Ascending aorta (tissue), 2 donors: ENCODE measurements around the gene NRXN2. TPM values are rescaled to one million over a fixed set of nuclear protein-coding genes. Genes with fewer than 3 reads are reported as not detected.
A peak's percentile ranks its signal among the peaks of the same experiment; 100 is the strongest.

Experiments used
- DNase-seq, 2 donors: peaks; one replicate each; pipeline ENCODE4 v3.0.0-alpha.2; 2019; ENCODE audit warnings: low spot score in 2 of 2
- H3K27ac ChIP-seq, 2 donors: fragments of 200-600 bp; sonication (generic); one replicate each; pipeline ENCODE4 v1.5.1; 2016 to 2017; ENCODE audit warnings: mild to moderate bottlenecking in 1 of 2
- H3K27me3 ChIP-seq: fragments of 200-600 bp; sonication (generic); one replicate; pipeline ENCODE4 v1.5.1; 2017
- H3K36me3 ChIP-seq, 2 donors: fragments of 200-600 bp; sonication (generic); one replicate each; pipeline ENCODE4 v1.5.1; 2016
- H3K4me1 ChIP-seq, 2 donors: fragments of 200-600 bp; sonication (generic); one replicate each; pipeline ENCODE4 v1.5.1; 2016 to 2017; ENCODE audit warnings: mild to moderate bottlenecking in 1 of 2
- H3K4me3 ChIP-seq, 2 donors: fragments of 200-600 bp; sonication (generic); one replicate each; pipeline ENCODE4 v1.5.1; 2016 to 2017; ENCODE audit warnings: mild to moderate bottlenecking in 1 of 2
- H3K9me3 ChIP-seq, 2 donors: fragments of 200-600 bp; sonication (generic); one replicate each; pipeline ENCODE4 v1.5.1; 2016
- CTCF ChIP-seq, 3 experiments: fragments of 200-600 bp in 2 of 3; fragments of 450-650 bp in 1 of 3; sonication (generic) in 2 of 3; IDR thresholded peaks; one replicate each; pipeline ENCODE4 v1.5.1; 2016 to 2019; ENCODE audit warnings: antibody characterized with exemption in 3 of 3, mild to moderate bottlenecking in 1 of 3, moderate library complexity in 1 of 3
- intact Hi-C: fragments of 100-400 bp; cut with DNase I; formaldehyde crosslinking; loops from one replicate; pipeline ENCODE4 v1.15.1; 2023
- total RNA-seq: library from RNA; depleted of rRNA; stranded (reverse); fragments of >200 nt; gene quantifications from one replicate; pipeline ENCODE4 v1.1.0, GENCODE V29; 2016

The NRXN2 gene
- total RNA-seq, 1 donor from 2014 or later, result 26.0 TPM

DNA sequence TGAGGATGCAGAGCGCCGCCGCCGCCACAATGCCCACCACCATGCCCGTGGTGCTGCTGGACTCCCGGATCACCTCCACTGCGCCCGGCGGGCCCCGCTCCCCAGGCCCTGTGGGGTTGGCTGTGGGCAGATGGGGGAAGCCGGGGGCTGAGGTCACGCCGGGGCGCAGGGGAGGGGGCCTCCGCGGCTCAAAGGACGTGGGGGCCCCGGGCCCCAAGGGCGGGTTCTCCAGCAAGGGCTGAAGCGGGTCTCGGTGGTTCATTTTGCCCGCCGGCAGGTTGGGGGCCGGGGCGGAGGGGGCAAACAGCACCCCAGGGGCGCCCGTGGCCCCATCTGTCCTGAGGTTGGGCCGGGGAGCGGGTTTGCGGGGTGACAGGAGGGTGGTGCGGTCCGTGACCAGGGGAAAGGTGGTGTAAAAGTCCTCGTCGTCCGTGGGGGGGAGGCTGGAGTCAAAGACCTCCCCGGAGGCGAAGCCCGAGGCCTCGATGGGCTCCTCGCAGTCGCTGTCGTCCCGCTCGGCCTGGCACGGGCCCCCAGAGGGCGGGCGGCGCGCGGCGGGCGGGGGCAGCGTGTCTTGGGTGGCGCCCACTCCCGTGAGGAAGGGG, 115.5 kb downstream of the NRXN2 start:
- DNase-seq, result no peak
- Histone ChIP-seq H3K4me1 (peaks cover 2 to 6% of the 10 kb centered on the region in 2 donors), H3K4me3 (peak overlapping the region; percentile 26 to 58), H3K27me3 (no peaks in the 10 kb centered on the region), H3K27ac (peak overlapping the region; percentile 34 to 45), H3K9me3 (no peaks in the 10 kb centered on the region), H3K36me3 (peaks cover 0 to 3% of the 10 kb centered on the region in 2 donors)
- intact Hi-C loops, result no loop called here
- no peak for TF ChIP-seq CTCF (IDR thresholded peaks at IDR 0.05)

DNA sequence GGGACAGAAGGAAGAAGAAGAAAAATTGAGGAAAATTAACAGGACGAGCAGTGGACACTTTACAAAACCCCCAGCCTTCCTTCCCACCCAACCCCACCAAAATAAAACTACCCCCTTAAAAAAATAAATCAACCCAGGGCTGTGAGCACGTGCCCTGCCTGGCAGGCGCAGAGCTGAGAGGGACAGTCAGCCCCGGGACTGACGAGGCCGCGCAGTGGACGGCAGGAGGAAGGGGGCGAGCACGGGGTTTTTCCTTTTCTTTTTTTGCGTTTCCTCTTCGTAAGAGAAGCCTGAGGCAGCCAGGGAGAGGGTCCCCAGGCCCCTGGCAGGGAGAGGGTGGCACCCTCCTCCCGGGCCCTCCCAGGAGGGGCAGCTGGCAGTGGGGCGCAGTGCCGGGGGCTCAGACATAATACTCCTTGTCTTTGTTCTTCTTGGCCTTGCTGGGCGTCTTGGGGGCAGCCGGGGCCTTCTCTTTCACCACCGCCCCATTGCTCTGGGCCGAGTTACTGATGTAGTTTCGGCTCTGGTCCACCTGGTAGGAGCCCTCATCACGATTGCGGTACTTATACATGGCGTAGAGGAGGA, 116.1 kb downstream of the NRXN2 start:
- peaks cover 2 to 6% of the 10 kb centered on the region in 2 donors for H3K4me1 ChIP-seq
- intact Hi-C loops, result no loop called here
- no peak for DNase-seq
- no peak overlapping the region for H3K27ac ChIP-seq
- H3K27me3 ChIP-seq, result no peaks in the 10 kb centered on the region
- no peak overlapping the region for H3K4me3 ChIP-seq
- H3K9me3 ChIP-seq, result no peaks in the 10 kb centered on the region
- peaks cover 0 to 3% of the 10 kb centered on the region in 2 donors for H3K36me3 ChIP-seq
- no peak for TF ChIP-seq CTCF (IDR thresholded peaks at IDR 0.05)

DNA sequence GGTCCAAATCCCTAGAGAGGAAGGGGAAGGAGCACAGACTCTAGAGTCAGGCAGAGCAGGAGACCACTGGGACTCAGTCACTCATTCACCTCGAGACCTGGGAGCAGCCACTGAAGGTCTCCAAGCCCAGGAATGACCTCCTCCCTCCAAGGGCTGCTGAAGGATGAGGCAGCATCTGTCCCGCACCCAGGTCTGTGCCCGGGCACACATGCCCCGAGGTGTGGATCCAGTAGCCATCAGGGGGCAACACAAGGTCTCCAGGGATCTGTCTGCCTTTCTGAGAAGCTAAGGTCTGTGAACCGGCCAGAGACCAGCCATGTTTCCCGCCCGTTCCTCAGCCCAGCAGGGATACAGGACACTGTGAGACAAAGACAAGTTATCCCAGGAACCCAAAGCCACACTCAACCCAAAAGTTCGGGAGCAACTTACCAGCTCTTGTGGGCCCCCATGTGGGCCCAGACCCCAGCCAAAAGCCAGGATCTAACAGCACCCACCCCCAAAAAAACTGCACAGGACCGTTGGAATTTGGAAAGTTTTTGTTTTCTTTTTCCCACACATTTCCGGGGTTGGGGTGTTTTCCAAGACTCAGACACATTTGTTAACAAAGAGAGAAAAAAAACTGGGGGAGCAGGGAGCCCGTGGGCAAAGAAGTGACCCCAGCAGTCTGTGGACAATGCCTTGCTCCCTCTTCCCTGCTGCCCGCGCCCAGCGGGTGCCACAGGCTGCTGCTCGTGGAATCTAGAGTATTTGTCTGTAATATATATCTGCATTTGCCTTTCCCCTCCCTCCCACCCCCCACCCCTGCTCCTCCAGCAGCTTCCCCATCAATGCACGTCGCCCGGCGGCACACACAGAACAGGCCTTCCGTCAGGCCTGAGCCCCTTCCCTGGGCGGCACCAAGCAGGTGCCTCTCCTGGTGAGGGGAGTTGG, 117.1 kb downstream of the NRXN2 start:
- H3K4me1 ChIP-seq, result peaks cover 2 to 6% of the 10 kb centered on the region in 2 donors
- H3K27me3 ChIP-seq, result no peaks in the 10 kb centered on the region
- peaks cover 0 to 3% of the 10 kb centered on the region in 2 donors for H3K36me3 ChIP-seq
- TF ChIP-seq CTCF (IDR thresholded peaks at IDR 0.05), result no peak
- no peaks in the 10 kb centered on the region for H3K9me3 ChIP-seq
- peak overlapping the region in 1 of 2 donors; percentile 4 for H3K27ac ChIP-seq
- no peak overlapping the region for H3K4me3 ChIP-seq
- no peak for DNase-seq
- intact Hi-C loops, result no loop called here

DNA sequence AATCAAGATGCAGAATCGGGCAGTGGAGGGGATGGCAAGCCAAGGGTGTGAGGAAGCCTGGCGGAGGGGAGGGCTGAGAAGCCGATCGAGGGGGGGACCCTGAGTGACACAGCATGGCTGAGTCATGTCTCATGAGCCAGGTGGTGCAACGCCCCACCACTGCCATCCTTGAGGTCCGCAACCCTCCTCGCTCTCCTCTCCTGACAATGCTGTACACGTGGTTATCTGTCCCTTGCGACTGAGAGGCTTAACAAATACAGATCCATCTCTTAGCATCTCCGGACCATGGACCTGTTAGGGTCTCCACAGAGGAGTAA, 117.8 kb downstream of the NRXN2 start:
- no peak overlapping the region for H3K4me3 ChIP-seq
- DNase-seq, result no peak
- no peaks in the 10 kb centered on the region for H3K27me3 ChIP-seq
- no peak for TF ChIP-seq CTCF (IDR thresholded peaks at IDR 0.05)
- H3K36me3 ChIP-seq, result no peaks in the 10 kb centered on the region
- H3K27ac ChIP-seq, result no peak overlapping the region
- intact Hi-C loops, result no loop called here
- peaks cover 2 to 6% of the 10 kb centered on the region in 2 donors for H3K4me1 ChIP-seq
- no peaks in the 10 kb centered on the region for H3K9me3 ChIP-seq

GRCh38 chr11:64604458-64605243, 118.3 kb downstream of the NRXN2 start:
- Histone ChIP-seq H3K36me3 (no peaks in the 10 kb centered on the region), H3K27me3 (no peaks in the 10 kb centered on the region), H3K27ac (no peak overlapping the region), H3K9me3 (no peaks in the 10 kb centered on the region), H3K4me1 (peaks cover 2 to 6% of the 10 kb centered on the region in 2 donors), H3K4me3 (no peak overlapping the region)
- TF ChIP-seq CTCF (IDR thresholded peaks at IDR 0.05), result no peak
- no peak for DNase-seq
- intact Hi-C loops, result no loop called here
